ENCODE measurements around the gene TRAPPC8. TPM values are rescaled to one million over a fixed set of nuclear protein-coding genes. Genes with fewer than 3 reads are reported as not detected.

The TRAPPC8 gene
- total RNA-seq, 1 donor from 2014 or later: 50.9 TPM

DNA sequence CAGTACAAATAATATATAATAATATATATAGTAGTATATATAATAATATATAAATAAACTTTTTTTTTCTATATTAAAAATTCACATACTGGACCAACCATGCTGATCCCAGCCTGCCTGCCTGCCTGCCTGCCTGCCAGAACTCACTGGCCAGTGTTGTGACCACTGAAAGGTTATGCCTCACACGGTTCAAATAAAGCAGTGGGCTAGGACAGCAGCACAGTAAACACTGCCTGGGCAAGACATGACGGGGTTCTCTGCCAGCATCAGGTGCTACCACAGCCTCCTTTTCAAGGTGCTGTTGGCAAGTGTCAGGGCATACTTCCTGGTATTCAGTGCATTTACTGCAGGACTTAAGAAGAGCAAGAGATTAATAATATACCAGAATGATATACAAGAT is 67.6 kb downstream of the TRAPPC8 start:
- peaks cover 80% of the 10 kb centered on the region for H3K36me3 ChIP-seq
- TF ChIP-seq, protein P1, sequence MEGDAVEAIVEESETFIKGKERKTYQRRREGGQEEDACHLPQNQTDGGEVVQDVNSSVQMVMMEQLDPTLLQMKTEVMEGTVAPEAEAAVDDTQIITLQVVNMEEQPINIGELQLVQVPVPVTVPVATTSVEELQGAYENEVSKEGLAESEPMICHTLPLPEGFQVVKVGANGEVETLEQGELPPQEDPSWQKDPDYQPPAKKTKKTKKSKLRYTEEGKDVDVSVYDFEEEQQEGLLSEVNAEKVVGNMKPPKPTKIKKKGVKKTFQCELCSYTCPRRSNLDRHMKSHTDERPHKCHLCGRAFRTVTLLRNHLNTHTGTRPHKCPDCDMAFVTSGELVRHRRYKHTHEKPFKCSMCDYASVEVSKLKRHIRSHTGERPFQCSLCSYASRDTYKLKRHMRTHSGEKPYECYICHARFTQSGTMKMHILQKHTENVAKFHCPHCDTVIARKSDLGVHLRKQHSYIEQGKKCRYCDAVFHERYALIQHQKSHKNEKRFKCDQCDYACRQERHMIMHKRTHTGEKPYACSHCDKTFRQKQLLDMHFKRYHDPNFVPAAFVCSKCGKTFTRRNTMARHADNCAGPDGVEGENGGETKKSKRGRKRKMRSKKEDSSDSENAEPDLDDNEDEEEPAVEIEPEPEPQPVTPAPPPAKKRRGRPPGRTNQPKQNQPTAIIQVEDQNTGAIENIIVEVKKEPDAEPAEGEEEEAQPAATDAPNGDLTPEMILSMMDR (IDR thresholded peaks at IDR 0.05): no peak
- DNase-seq (no peak), ATAC-seq (peak; percentile 15)
- no peak overlapping the region for H3K27ac ChIP-seq
- H3K27me3 ChIP-seq: no peaks in the 10 kb centered on the region
- H3K9me3 ChIP-seq: no peaks in the 10 kb centered on the region
- H3K4me3 ChIP-seq: no peak overlapping the region
- H3K4me1 ChIP-seq: no peaks in the 10 kb centered on the region
- intact Hi-C loops (cut with DNase I): no loop called here

- H3K4me3 ChIP-seq: no peak overlapping the region
- no peaks in the 10 kb centered on the region for H3K27me3 ChIP-seq
- peaks cover 81% of the 10 kb centered on the region for H3K36me3 ChIP-seq
- intact Hi-C loops (cut with DNase I): no loop called here
- DNase-seq: no peak
- no peak overlapping the region for H3K27ac ChIP-seq
- TF ChIP-seq, protein P1 (IDR thresholded peaks at IDR 0.05): no peak
- ATAC-seq: no peak
- no peaks in the 10 kb centered on the region for H3K4me1 ChIP-seq
- H3K9me3 ChIP-seq: no peaks in the 10 kb centered on the region
These were observed 79.8 kb downstream of the TRAPPC8 start for GRCh38 chr18:31863103-31863502.

DNA sequence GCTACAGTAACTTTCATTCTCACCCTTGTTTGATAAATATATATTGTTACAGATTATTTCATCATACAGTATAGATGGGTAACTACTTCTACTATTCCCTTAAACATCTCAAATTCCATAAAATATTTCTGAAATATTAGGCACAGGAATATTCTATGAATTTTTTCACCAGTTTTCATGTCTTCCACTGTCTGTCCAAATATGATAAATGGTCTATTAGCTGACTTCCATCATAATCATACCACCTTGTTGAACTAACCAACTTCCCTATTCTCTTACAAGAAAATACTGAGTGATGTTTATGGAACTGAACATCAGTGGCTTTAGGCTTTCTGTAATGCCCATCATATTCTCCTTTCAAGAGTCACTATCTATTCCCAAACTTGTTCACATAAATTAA is 82.4 kb downstream of the TRAPPC8 start:
- DNase-seq (no peak), ATAC-seq (no peak)
- Histone ChIP-seq H3K4me3 (no peak overlapping the region), H3K9me3 (no peaks in the 10 kb centered on the region), H3K27me3 (no peaks in the 10 kb centered on the region), H3K4me1 (no peaks in the 10 kb centered on the region), H3K27ac (no peak overlapping the region), H3K36me3 (peaks cover 89% of the 10 kb centered on the region)
- intact Hi-C loops (cut with DNase I): no loop called here
- TF ChIP-seq, protein P1 (IDR thresholded peaks at IDR 0.05): no peak

GRCh38 chr18:31857526-31858106 is 85.3 kb downstream of the TRAPPC8 start:
- H3K9me3 ChIP-seq: no peaks in the 10 kb centered on the region
- ATAC-seq: no peak
- H3K27me3 ChIP-seq: no peaks in the 10 kb centered on the region
- intact Hi-C loops (cut with DNase I): no loop called here
- DNase-seq: no peak
- H3K4me1 ChIP-seq: no peaks in the 10 kb centered on the region
- H3K36me3 ChIP-seq: peaks cover 89% of the 10 kb centered on the region
- H3K4me3 ChIP-seq: no peak overlapping the region
- no peak overlapping the region for H3K27ac ChIP-seq
- TF ChIP-seq, protein P1 (IDR thresholded peaks at IDR 0.05): no peak

- H3K36me3 ChIP-seq: peaks cover 94% of the 10 kb centered on the region
- H3K27me3 ChIP-seq: no peaks in the 10 kb centered on the region
- no peak overlapping the region for H3K27ac ChIP-seq
- no peaks in the 10 kb centered on the region for H3K4me1 ChIP-seq
- intact Hi-C loops (cut with DNase I): no loop called here
- no peak overlapping the region for H3K4me3 ChIP-seq
- TF ChIP-seq, protein P1 (IDR thresholded peaks at IDR 0.05): no peak
- no peaks in the 10 kb centered on the region for H3K9me3 ChIP-seq
- no peak for ATAC-seq
- DNase-seq: no peak
These were observed 92.1 kb downstream of the TRAPPC8 start for GRCh38 chr18:31850844-31851243.

- Histone ChIP-seq H3K4me3 (no peak overlapping the region), H3K27me3 (no peaks in the 10 kb centered on the region), H3K4me1 (no peaks in the 10 kb centered on the region), H3K36me3 (peaks cover 63% of the 10 kb centered on the region), H3K27ac (no peak overlapping the region), H3K9me3 (no peaks in the 10 kb centered on the region)
- no peak for DNase-seq
- intact Hi-C loops (cut with DNase I): no loop called here
- TF ChIP-seq, protein P1 (IDR thresholded peaks at IDR 0.05): no peak
- ATAC-seq: no peak
These were observed 102.4 kb downstream of the TRAPPC8 start for GRCh38 chr18:31840499-31840898.
